ENCODE data around the gene OR2F2. TPM values are rescaled to one million over a fixed set of nuclear protein-coding genes. Genes with fewer than 3 reads are reported as not detected.

The OR2F2 gene
- polyA plus RNA-seq, 1 of the 3 experiments (the other 2 are of a cell fraction) = 0.07 TPM

DNA sequence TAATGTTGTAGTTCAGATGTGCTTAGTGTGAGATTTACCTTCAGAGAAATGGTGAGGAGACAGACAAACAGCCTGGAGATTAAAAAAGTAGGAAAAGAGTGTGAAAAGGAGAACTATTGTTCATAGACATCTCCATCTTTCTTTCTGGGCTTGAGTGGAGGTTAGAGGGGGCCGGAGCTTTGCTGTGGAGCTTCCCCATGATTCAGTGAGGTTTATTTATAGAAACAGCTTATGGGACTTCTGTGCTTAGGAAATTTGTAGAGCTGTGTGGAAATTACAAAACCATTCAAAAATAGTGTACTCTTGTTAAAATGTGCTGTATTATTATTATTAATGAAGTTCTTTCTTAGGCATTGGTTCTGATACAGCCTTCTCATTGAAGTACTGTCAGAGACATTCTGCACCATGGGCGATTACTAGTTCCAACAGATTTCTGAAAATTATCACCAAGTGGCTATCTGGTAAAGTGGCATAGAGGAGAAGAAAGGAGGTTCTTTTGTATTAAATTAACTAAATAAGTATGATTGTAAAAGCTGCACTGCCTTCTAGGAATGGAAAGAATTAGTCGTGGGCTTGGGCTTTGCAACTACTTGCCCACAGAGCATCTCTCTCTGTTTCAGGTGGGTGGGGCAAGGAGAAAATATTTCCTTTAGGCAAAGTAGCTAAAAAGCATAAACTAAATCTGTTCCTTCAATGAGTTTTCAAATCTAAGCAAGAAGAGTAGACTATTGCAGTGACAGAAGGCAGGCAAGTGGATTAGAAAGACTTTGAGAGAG lies 24.4 kb upstream of the OR2F2 start:
- Histone ChIP-seq H3K79me2 (ENCODE audit: insufficient read depth) (no peaks in the 10 kb centered on the region), H3K9me3 (no peaks in the 10 kb centered on the region), H3K9me2 (no peaks in the 10 kb centered on the region), H4K20me1 (ENCODE audit: insufficient read depth) (no peaks in the 10 kb centered on the region), H3K27ac (ENCODE audit: low read depth in 2 of 2, low read length in 1 of 2) (no peak overlapping the region), H3K36me3 (replicated peaks in 1 of 2; ENCODE audit: control insufficient read depth in 1 of 2, insufficient read depth in 2 of 2, low read length in 1 of 2) (no peaks in the 10 kb centered on the region), H3K4me1 (ENCODE audit: control insufficient read depth in 1 of 2, insufficient read depth in 2 of 2, low read depth in 1 of 2, low read length in 1 of 2) (no peaks in the 10 kb centered on the region), H3K9ac (no peak overlapping the region), H3K4me3 (ENCODE audit: low read depth in 2 of 2, low read length in 1 of 2) (no peak overlapping the region), H2AFZ (ENCODE audit: low read depth) (no peak overlapping the region), H3K27me3 (ENCODE audit: insufficient read depth) (no peaks in the 10 kb centered on the region), H3F3A (replicated peaks; ENCODE audit: insufficient read depth) (no peaks in the 10 kb centered on the region), H3K4me2 (no peak overlapping the region)
- ChIA-PET CTCF (interaction anchor here (0.6 to 2.1 kb wide), 3 partner anchors 9 to 1048 kb away, joined by 3 to 5 read pairs (median 4); partner anchors contain the start of gene TCAF1), POLR2A (interaction anchor here (2.9 kb wide), 1 partner anchor 9 kb away, joined by 11 read pairs; the partner anchor contains the start of gene TCAF1)
- DNase-seq = no peak
- WGBS (ENCODE audit: low lambda C conversion rate) = 54% methylated on average over 3 of the region's 3 CpGs
- no peak for TF ChIP-seq MXI1 (IDR thresholded peaks at IDR 0.05; ENCODE audit: low read depth, low read length)
- no peak for TF ChIP-seq SIN3A (IDR thresholded peaks at IDR 0.05; ENCODE audit: borderline replicate concordance, low read depth, low read length)
- TF ChIP-seq, protein P1, sequence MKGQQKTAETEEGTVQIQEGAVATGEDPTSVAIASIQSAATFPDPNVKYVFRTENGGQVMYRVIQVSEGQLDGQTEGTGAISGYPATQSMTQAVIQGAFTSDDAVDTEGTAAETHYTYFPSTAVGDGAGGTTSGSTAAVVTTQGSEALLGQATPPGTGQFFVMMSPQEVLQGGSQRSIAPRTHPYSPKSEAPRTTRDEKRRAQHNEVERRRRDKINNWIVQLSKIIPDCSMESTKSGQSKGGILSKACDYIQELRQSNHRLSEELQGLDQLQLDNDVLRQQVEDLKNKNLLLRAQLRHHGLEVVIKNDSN (IDR thresholded peaks at IDR 0.05; ENCODE audit: borderline replicate concordance, low read depth) = no peak
- TF ChIP-seq, protein P2, sequence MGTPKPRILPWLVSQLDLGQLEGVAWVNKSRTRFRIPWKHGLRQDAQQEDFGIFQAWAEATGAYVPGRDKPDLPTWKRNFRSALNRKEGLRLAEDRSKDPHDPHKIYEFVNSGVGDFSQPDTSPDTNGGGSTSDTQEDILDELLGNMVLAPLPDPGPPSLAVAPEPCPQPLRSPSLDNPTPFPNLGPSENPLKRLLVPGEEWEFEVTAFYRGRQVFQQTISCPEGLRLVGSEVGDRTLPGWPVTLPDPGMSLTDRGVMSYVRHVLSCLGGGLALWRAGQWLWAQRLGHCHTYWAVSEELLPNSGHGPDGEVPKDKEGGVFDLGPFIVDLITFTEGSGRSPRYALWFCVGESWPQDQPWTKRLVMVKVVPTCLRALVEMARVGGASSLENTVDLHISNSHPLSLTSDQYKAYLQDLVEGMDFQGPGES (IDR thresholded peaks at IDR 0.05; ENCODE audit: low read depth, low read length) = no peak
- no peak for TF ChIP-seq CHD2 (IDR thresholded peaks at IDR 0.05; ENCODE audit: low read length, partially characterized antibody)
- TF ChIP-seq, protein P3, sequence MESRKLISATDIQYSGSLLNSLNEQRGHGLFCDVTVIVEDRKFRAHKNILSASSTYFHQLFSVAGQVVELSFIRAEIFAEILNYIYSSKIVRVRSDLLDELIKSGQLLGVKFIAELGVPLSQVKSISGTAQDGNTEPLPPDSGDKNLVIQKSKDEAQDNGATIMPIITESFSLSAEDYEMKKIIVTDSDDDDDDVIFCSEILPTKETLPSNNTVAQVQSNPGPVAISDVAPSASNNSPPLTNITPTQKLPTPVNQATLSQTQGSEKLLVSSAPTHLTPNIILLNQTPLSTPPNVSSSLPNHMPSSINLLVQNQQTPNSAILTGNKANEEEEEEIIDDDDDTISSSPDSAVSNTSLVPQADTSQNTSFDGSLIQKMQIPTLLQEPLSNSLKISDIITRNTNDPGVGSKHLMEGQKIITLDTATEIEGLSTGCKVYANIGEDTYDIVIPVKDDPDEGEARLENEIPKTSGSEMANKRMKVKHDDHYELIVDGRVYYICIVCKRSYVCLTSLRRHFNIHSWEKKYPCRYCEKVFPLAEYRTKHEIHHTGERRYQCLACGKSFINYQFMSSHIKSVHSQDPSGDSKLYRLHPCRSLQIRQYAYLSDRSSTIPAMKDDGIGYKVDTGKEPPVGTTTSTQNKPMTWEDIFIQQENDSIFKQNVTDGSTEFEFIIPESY (IDR thresholded peaks at IDR 0.05; ENCODE audit: borderline replicate concordance, low read depth) = no peak
- TF ChIP-seq, protein P4, sequence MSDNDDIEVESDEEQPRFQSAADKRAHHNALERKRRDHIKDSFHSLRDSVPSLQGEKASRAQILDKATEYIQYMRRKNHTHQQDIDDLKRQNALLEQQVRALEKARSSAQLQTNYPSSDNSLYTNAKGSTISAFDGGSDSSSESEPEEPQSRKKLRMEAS (IDR thresholded peaks at IDR 0.05; ENCODE audit: low read depth) = no peak
- no peak for TF ChIP-seq EP300 (IDR thresholded peaks at IDR 0.05; ENCODE audit: borderline replicate concordance in 1 of 2, low read depth in 1 of 2, low read length in 1 of 2)
- no peak for TF ChIP-seq RXRA (IDR thresholded peaks at IDR 0.05; ENCODE audit: borderline replicate concordance, low read depth)
- no peak for TF ChIP-seq RAD21 (IDR thresholded peaks at IDR 0.05; ENCODE audit: low read length)
- TF ChIP-seq NFIC (IDR thresholded peaks at IDR 0.05; ENCODE audit: borderline replicate concordance) = no peak
- TF ChIP-seq ELF1 (IDR thresholded peaks at IDR 0.05) = no peak
